Stomach (tissue), 4 donors: Measurements from ENCODE around the gene ABCA1.

Source experiments
- POLR2A ChIP-seq, 4 donors: fragments of 450-650 bp; IDR thresholded peaks; one replicate each; pipeline ENCODE4 v1.6.1; 2016; ENCODE audit warnings: antibody characterized with exemption in 4 of 4, control low read depth in 2 of 4, mild to moderate bottlenecking in 1 of 4, moderate library complexity in 1 of 4
- TF ChIP-seq, protein P1 (sequence below), 7 experiments: fragments of 450-650 bp in 4 of 7; fragments of 200-600 bp in 3 of 7; sonication (generic) in 3 of 7; IDR thresholded peaks; one replicate each; pipeline ENCODE4 v1.5.1; 2016 to 2019; ENCODE audit warnings: antibody characterized with exemption in 7 of 7, control low read depth in 2 of 7, mild to moderate bottlenecking in 1 of 7

DNA sequence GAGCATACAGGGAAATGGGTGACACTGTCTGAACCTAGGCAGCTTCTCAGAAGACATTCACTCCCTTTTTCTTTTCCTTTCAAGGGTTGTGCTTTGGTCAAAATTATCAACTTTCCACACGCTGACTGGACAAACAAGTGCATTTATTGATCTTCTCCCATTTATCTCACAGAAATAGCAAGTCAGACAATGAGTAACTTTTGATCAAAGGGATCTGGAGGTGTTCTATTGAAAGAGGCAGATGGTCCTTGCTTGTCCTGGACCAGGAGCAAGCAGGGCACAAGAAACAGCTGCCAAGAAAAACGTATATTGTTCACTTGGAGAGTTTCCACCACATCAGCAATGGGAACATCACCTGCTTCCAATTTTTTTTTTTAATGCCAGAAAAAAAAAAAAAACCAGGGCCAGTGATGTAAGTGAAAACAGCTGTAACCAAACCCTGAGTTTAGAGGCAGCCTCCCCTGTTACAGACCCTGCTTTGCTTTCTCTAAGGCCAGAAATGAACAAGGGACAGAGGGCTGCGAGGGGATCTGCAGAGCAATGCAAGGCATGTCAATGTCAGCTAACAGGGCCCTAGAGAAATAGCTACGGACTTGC, 84.2 kb downstream of the ABCA1 start:
- TF ChIP-seq, protein P1, sequence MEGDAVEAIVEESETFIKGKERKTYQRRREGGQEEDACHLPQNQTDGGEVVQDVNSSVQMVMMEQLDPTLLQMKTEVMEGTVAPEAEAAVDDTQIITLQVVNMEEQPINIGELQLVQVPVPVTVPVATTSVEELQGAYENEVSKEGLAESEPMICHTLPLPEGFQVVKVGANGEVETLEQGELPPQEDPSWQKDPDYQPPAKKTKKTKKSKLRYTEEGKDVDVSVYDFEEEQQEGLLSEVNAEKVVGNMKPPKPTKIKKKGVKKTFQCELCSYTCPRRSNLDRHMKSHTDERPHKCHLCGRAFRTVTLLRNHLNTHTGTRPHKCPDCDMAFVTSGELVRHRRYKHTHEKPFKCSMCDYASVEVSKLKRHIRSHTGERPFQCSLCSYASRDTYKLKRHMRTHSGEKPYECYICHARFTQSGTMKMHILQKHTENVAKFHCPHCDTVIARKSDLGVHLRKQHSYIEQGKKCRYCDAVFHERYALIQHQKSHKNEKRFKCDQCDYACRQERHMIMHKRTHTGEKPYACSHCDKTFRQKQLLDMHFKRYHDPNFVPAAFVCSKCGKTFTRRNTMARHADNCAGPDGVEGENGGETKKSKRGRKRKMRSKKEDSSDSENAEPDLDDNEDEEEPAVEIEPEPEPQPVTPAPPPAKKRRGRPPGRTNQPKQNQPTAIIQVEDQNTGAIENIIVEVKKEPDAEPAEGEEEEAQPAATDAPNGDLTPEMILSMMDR (IDR thresholded peaks at IDR 0.05): no peak
- TF ChIP-seq POLR2A (IDR thresholded peaks at IDR 0.05): no peak
